ENCODE measurements around the gene TEDC2.
A peak's percentile ranks its signal among the peaks of the same experiment; 100 is the strongest.

Gene TEDC2

DNA sequence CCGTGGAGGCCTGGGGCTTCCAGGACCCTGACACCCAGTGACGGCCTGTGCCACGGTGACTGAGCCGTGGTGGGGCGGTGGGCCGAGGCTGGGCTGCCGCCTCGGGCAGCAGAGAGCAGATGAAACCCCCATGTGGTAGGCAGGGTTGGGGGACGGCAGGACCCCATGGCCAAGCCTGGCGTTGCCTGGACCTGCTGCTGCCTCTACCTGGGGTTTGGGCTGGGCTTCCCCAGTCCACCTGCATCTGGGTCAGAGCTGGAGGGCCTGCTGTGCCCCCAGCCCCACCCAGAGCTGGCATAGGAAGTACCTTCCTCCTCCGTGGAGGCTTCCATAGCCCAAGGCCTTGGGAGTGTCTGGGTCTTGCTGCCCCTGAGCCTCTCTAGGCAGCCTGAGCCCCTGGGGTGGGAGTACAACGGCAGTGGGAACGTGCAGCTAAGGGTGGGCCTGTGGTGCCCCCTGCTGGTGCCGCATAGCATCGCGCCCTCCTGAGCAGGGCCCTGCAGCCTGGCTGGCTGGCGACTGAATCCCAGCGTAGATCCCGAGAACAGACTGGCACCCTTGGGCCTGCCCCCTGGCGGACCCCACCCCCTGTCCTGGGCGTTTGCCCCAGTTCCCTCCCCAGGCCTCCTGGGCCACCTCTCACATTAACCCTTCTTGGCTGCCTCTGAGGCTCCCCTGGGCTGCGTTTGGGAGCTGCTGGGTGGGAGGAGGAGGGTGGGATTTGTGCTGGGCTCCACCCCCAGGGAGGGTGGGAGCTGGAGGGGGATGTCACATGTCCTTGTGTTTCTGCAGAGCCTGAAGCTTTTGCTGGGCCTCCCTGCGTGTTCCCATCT lies 41.2 kb downstream of the TEDC2 start:
- TF ChIP-seq SUZ12 (IDR thresholded peaks at IDR 0.05; ENCODE audit: extremely low read depth, insufficient read depth, insufficient read length) (no peak), ZNF274 (IDR thresholded peaks at IDR 0.05; ENCODE audit: low read depth, low read length) (no peak), YY1 (IDR thresholded peaks at IDR 0.05; ENCODE audit: insufficient read depth, insufficient read length) (no peak)
- Histone ChIP-seq H3K27me3 (ENCODE audit: insufficient read depth, insufficient read length) (no peaks in the 10 kb centered on the region), H3K36me3 (ENCODE audit: insufficient read depth, insufficient read length, low read length) (peaks cover 32% of the 10 kb centered on the region), H3K9ac (ENCODE audit: insufficient read length, low read depth) (peak overlapping the region; percentile 70), H3K4me1 (ENCODE audit: insufficient read depth, insufficient read length) (peaks cover 24% of the 10 kb centered on the region), H3K4me3 (ENCODE audit: insufficient read length, low read depth) (peak overlapping the region; percentile 28), H3K9me3 (ENCODE audit: insufficient read depth, low read length) (no peaks in the 10 kb centered on the region)
- DNase-seq (ENCODE audit: low read depth, low spot score) = peak; percentile 76

DNA sequence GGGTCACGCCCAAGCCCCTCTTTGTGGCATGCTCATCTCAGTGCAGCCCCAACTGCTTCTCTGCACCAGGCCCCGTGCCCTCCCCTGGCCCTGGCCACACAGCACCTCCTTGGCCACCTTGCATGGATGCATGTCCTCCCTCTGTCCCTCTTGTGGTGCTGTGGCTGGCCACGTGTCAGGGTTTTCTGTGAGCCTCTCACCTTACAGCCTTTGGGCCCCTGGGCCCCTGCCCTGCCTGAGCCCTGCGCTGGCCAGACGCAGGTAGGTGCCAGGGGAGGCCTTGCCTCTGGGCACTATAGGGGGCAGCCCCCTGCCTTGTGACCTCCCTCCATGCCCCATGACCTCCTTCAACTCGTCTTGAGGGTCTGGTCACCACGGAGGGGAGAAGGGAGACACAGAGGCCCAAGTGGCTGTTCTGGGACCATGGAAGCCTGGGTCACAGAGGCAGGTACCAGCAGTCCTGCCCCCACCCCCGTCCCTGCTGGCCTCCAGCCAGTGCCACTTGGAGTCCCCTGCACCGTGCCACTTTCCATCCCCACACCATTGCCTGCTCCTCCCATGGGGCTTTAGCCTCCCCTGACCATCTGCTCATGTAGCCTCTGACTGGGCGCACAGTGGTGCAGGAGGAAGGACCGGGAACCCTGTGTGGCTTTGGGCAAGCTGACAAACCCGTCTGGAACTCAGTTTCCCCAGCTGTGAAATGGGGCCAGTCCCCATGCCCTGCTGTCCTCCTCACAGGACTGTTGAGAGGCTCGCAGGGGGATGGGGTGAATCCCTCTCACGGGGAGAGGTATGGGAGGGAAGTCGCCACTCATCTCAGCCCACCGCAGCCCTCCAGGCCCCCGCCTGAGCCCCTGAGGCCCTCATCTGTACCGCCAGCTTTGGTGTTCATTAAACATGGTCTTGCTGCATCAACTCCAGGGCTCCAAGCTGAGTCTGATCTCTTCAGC lies 42.3 kb downstream of the TEDC2 start:
- Histone ChIP-seq H3K4me3 (ENCODE audit: insufficient read length, low read depth) (no peak overlapping the region), H3K4me1 (ENCODE audit: insufficient read depth, insufficient read length) (peaks cover 20% of the 10 kb centered on the region), H3K9me3 (ENCODE audit: insufficient read depth, low read length) (no peaks in the 10 kb centered on the region), H3K9ac (ENCODE audit: insufficient read length, low read depth) (peak overlapping the region; percentile 14), H3K36me3 (ENCODE audit: insufficient read depth, insufficient read length, low read length) (peaks cover 21% of the 10 kb centered on the region), H3K27me3 (ENCODE audit: insufficient read depth, insufficient read length) (no peaks in the 10 kb centered on the region)
- DNase-seq (ENCODE audit: low read depth, low spot score) = no peak
- TF ChIP-seq YY1 (IDR thresholded peaks at IDR 0.05; ENCODE audit: insufficient read depth, insufficient read length) (no peak), ZNF274 (IDR thresholded peaks at IDR 0.05; ENCODE audit: low read depth, low read length) (no peak), SUZ12 (IDR thresholded peaks at IDR 0.05; ENCODE audit: extremely low read depth, insufficient read depth, insufficient read length) (no peak)

DNA sequence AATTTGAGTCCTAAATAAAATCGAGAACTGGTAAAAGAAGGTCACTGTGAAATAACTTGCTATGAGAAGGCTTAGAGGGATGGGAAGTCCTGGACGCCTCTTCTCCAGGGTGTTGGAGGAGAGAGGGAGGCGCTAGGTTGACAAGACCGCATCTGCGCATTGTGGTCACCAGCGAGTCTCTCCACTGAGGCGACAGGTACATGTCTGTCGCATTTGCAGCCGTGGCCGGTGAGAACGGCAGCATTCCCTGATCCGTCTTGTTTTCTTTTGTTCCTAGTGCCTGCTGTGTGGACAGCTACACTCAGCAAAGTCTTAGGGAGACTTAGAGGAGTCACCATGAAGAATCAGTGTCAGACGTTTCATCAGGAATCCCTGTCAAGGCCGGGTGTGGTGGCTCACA lies 45.8 kb downstream of the TEDC2 start:
- no peak for DNase-seq (ENCODE audit: low read depth, low spot score)
- TF ChIP-seq YY1 (IDR thresholded peaks at IDR 0.05; ENCODE audit: insufficient read depth, insufficient read length) = no peak
- no peak for TF ChIP-seq ZNF274 (IDR thresholded peaks at IDR 0.05; ENCODE audit: low read depth, low read length)
- no peak for TF ChIP-seq SUZ12 (IDR thresholded peaks at IDR 0.05; ENCODE audit: extremely low read depth, insufficient read depth, insufficient read length)
- Histone ChIP-seq H3K9me3 (ENCODE audit: insufficient read depth, low read length) (no peaks in the 10 kb centered on the region), H3K27me3 (ENCODE audit: insufficient read depth, insufficient read length) (no peaks in the 10 kb centered on the region), H3K4me1 (ENCODE audit: insufficient read depth, insufficient read length) (peaks cover 19% of the 10 kb centered on the region), H3K4me3 (ENCODE audit: insufficient read length, low read depth) (no peak overlapping the region), H3K36me3 (ENCODE audit: insufficient read depth, insufficient read length, low read length) (peaks cover 2% of the 10 kb centered on the region), H3K9ac (ENCODE audit: insufficient read length, low read depth) (no peak overlapping the region)

DNA sequence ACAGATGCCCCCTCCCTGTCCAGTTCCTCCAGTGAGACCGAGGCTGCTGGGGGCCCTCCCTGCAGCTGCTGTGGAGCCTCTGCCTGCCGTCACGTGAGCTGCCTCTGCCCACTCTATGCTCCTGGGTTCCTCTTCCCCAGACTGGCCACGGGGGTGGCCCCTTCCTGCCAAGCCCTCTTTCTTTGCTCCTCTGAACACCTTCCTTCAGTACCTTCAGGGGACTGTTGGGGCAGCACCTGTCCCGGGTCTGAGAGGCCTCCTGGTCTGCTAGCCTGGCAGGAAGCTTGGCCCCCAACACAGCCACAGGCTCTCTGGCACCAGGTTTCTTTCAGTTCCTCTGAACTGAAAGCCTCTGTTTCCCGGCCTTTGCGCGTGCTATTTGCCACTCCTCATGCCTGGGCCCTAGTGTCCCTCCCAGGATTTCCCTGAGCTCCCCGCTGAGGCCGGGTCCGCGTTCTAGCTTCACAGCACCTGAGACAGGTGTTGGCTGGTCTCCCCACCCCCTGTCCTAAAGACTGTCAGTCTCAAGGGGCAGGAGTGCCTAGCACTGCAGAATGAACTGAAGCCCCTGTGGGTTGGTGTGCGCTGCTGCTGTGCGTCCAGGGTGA lies 47.2 kb downstream of the TEDC2 start:
- no peaks in the 10 kb centered on the region for H3K36me3 ChIP-seq (ENCODE audit: insufficient read depth, insufficient read length, low read length)
- DNase-seq (ENCODE audit: low read depth, low spot score) = no peak
- no peak overlapping the region for H3K4me3 ChIP-seq (ENCODE audit: insufficient read length, low read depth)
- H3K27me3 ChIP-seq (ENCODE audit: insufficient read depth, insufficient read length) = no peaks in the 10 kb centered on the region
- H3K4me1 ChIP-seq (ENCODE audit: insufficient read depth, insufficient read length) = peaks cover 18% of the 10 kb centered on the region
- TF ChIP-seq YY1 (IDR thresholded peaks at IDR 0.05; ENCODE audit: insufficient read depth, insufficient read length) (no peak), ZNF274 (IDR thresholded peaks at IDR 0.05; ENCODE audit: low read depth, low read length) (no peak), SUZ12 (IDR thresholded peaks at IDR 0.05; ENCODE audit: extremely low read depth, insufficient read depth, insufficient read length) (no peak)
- H3K9ac ChIP-seq (ENCODE audit: insufficient read length, low read depth) = peak overlapping the region; percentile 13
- no peaks in the 10 kb centered on the region for H3K9me3 ChIP-seq (ENCODE audit: insufficient read depth, low read length)

DNA sequence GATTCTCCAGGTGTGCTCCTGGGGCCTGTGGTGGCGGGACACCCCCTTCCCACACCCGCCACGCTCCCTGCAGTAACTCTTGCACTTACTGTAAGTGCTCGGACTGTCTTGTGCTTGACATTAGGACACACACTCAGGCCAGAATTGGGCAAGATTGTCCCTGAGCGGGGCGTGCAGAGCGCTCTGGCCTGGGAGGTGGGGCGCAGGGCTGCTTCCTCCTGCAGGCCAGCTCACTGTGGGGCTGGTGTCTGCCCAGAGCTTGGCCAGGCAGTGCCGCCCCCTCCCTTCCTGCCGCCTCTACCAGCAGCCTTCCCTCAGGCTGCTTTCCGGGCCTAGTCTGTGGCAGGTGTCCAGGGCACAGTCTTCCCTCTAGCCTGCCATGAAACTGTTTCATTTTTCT lies 47.8 kb downstream of the TEDC2 start:
- no peaks in the 10 kb centered on the region for H3K27me3 ChIP-seq (ENCODE audit: insufficient read depth, insufficient read length)
- peaks cover 22% of the 10 kb centered on the region for H3K4me1 ChIP-seq (ENCODE audit: insufficient read depth, insufficient read length)
- DNase-seq (ENCODE audit: low read depth, low spot score) = no peak
- peak overlapping the region; percentile 13 for H3K9ac ChIP-seq (ENCODE audit: insufficient read length, low read depth)
- H3K9me3 ChIP-seq (ENCODE audit: insufficient read depth, low read length) = no peaks in the 10 kb centered on the region
- H3K4me3 ChIP-seq (ENCODE audit: insufficient read length, low read depth) = no peak overlapping the region
- TF ChIP-seq SUZ12 (IDR thresholded peaks at IDR 0.05; ENCODE audit: extremely low read depth, insufficient read depth, insufficient read length) (no peak), YY1 (IDR thresholded peaks at IDR 0.05; ENCODE audit: insufficient read depth, insufficient read length) (no peak), ZNF274 (IDR thresholded peaks at IDR 0.05; ENCODE audit: low read depth, low read length) (no peak)
- H3K36me3 ChIP-seq (ENCODE audit: insufficient read depth, insufficient read length, low read length) = no peaks in the 10 kb centered on the region

DNA sequence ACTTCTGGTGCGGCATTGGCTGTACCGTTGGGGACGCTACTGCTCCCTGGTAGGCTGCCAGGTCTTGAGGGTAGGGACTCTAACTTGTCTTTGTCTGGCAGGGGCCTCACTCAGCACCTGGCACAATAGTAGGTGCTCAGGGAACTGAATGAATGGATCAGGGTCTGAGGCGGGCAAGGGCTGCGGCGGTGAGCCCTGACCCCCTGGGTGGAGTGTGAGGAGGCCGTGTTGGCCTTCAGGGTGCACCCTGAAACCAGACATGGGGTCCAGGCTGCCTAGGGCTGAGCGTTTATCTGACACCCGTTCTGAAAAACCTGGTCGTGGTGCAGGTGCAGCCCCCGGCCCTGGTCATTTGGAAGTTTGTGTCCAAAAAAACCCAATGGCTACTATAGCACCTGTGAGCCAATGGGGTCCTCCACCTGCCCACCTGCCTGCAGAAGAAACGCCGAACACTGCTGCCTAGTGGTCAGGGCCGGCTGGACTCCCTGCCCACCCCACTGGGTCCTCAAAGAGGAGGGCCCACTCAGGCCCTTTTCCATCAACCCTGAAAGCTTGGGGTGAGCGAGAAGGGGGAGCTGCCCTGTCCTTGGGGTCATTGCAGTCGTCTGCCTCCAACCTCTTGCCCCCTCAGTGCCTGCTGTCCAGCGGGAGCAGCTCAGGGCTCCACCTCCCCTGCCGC lies 49.0 kb downstream of the TEDC2 start:
- no peaks in the 10 kb centered on the region for H3K27me3 ChIP-seq (ENCODE audit: insufficient read depth, insufficient read length)
- H3K4me3 ChIP-seq (ENCODE audit: insufficient read length, low read depth) = no peak overlapping the region
- H3K36me3 ChIP-seq (ENCODE audit: insufficient read depth, insufficient read length, low read length) = no peaks in the 10 kb centered on the region
- H3K9me3 ChIP-seq (ENCODE audit: insufficient read depth, low read length) = no peaks in the 10 kb centered on the region
- no peak for TF ChIP-seq ZNF274 (IDR thresholded peaks at IDR 0.05; ENCODE audit: low read depth, low read length)
- H3K9ac ChIP-seq (ENCODE audit: insufficient read length, low read depth) = no peak overlapping the region
- DNase-seq (ENCODE audit: low read depth, low spot score) = no peak
- peaks cover 27% of the 10 kb centered on the region for H3K4me1 ChIP-seq (ENCODE audit: insufficient read depth, insufficient read length)
